GM20000 (cell line): Measurements from ENCODE around the gene ATXN7L1.

Source experiments
- DNase-seq: peaks from one replicate; pipeline ENCODE4 v3.0.0; 2012; ENCODE audit warnings: low spot score
- CTCF ChIP-seq: IDR thresholded peaks from 2 replicates; pipeline ENCODE4 v1.5.1; 2012; ENCODE audit warnings: mild to moderate bottlenecking, control low read depth; ENCODE audit errors: extremely low read depth, missing control alignments

The ATXN7L1 gene

GRCh38 chr7:105745681-105746330, 130.6 kb downstream of the ATXN7L1 start:
- no peak for DNase-seq
- no peak for TF ChIP-seq CTCF

- no peak for TF ChIP-seq CTCF
- no peak for DNase-seq
These were observed 132.1 kb downstream of the ATXN7L1 start for GRCh38 chr7:105744258-105744657.

DNA sequence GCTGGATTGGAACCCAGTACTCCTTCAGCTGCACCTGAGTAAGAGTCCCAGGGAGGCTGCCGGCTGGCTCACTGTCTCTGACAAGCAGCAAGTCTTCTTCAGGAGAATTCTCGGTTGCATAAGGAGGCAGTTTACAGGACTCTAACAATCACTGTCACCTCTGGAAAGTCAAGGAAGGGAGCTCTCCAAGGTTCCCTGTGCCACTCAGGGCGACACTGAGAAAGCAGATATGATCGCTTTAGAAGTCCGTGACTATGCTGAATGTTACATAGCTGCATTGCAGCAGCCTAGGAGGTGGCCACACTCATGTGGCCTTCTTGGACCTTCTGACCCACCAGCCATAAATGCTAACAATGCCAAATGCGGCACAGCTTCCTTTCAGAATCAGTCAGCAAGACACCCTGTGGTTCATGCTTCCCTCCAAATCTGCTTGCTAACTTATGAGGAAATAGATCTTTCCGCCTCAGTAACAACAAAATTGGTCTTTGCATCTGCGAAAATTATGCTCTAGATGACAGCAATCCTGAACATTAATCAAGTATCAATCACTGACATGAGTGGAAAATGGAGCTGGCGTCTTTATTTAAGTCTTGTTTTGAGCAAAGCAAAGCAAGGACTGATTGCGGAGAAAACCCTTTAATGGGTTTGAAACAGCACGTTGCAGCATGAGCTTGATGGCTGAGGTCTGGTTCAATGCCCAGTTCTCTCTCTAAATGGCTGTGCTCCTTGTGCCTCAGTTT, 132.9 kb downstream of the ATXN7L1 start:
- DNase-seq: no peak
- TF ChIP-seq CTCF: no peak

DNA sequence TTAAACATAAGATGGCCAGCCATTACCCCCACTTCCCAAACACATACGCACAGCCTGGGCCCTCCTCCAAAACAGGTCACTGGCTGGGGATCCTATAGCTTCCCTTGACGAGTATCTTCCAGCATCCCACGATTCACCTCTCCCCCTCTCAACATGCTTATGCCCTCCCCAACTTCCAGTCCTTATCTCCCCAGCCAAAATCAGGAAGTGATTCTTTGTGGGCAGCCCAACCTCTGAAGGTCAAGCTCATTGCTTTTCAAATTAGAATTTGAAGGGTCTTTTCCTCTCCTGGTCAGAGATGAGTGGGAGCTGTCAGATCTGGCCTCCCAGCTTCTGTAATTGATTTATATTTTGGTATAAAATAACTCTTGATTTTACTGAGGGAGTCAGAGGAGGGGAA, 133.6 kb downstream of the ATXN7L1 start:
- no peak for TF ChIP-seq CTCF

GRCh38 chr7:105741982-105742381, 134.4 kb downstream of the ATXN7L1 start:
- DNase-seq: no peak
- no peak for TF ChIP-seq CTCF

More for the DNA sequence above, 133.6 kb downstream of the ATXN7L1 start:
- no peak for DNase-seq

GRCh38 chr7:105738133-105738532, 138.3 kb downstream of the ATXN7L1 start:
- DNase-seq: no peak
- TF ChIP-seq CTCF: no peak

- DNase-seq: no peak
These were observed 142.2 kb downstream of the ATXN7L1 start for GRCh38 chr7:105734233-105734632.

More at GRCh38 chr7:105734233-105734632, 142.2 kb downstream of the ATXN7L1 start:
- no peak for TF ChIP-seq CTCF
